Measurements from ENCODE around the gene ASCL5.

ASCL5 gene

GRCh38 chr1:201100169-201100930 lies 26.6 kb downstream of the ASCL5 start:
- Histone ChIP-seq H3K4me2 (ENCODE audit: insufficient read depth, low read length) (no peak overlapping the region), H4K20me1 (ENCODE audit: insufficient read depth, low read length) (peaks cover 12% of the 10 kb centered on the region; the same call in 1 of the 2 replicates), H3K4me3 (ENCODE audit: low read depth in 1 of 2, low read length in 2 of 2) (no peak overlapping the region), H3K27ac (ENCODE audit: low read length) (no peak overlapping the region), H3K4me1 (ENCODE audit: insufficient read depth, low read length) (no peaks in the 10 kb centered on the region), H3K27me3 (ENCODE audit: insufficient read depth, low read length, poor library complexity) (peaks cover 8% of the 10 kb centered on the region), H3K9me3 (ENCODE audit: insufficient read depth, low read length, severe bottlenecking) (no peaks in the 10 kb centered on the region), H3K79me2 (ENCODE audit: insufficient read depth, low read length) (no peaks in the 10 kb centered on the region), H3K9ac (ENCODE audit: low read depth, low read length) (no peak overlapping the region), H3K36me3 (ENCODE audit: insufficient read depth, low read length) (no peaks in the 10 kb centered on the region), H2AFZ (ENCODE audit: low read depth, low read length) (no peak overlapping the region)
- ATAC-seq (ENCODE audit: insufficient read depth, low read depth) (no peak), DNase-seq (no peak)
- no peak for TF ChIP-seq CTCF (IDR thresholded peaks at IDR 0.05; ENCODE audit: borderline replicate concordance, extremely low read depth, low read length, poor library complexity, severe bottlenecking)
- no peak for TF ChIP-seq EZH2 (IDR thresholded peaks at IDR 0.05; ENCODE audit: borderline replicate concordance, low read depth, low read length, severe bottlenecking)

GRCh38 chr1:201098992-201099677 lies 27.8 kb downstream of the ASCL5 start:
- Histone ChIP-seq H3K27me3 (ENCODE audit: insufficient read depth, low read length, poor library complexity) (peaks cover 4% of the 10 kb centered on the region), H3K9ac (ENCODE audit: low read depth, low read length) (no peak overlapping the region), H2AFZ (ENCODE audit: low read depth, low read length) (no peak overlapping the region), H3K4me2 (ENCODE audit: insufficient read depth, low read length) (no peak overlapping the region), H3K36me3 (ENCODE audit: insufficient read depth, low read length) (no peaks in the 10 kb centered on the region), H3K9me3 (ENCODE audit: insufficient read depth, low read length, severe bottlenecking) (no peaks in the 10 kb centered on the region), H3K4me3 (ENCODE audit: low read depth in 1 of 2, low read length in 2 of 2) (no peak overlapping the region), H3K79me2 (ENCODE audit: insufficient read depth, low read length) (no peaks in the 10 kb centered on the region), H3K4me1 (ENCODE audit: insufficient read depth, low read length) (no peaks in the 10 kb centered on the region), H4K20me1 (ENCODE audit: insufficient read depth, low read length) (peaks cover 12% of the 10 kb centered on the region; the same call in 1 of the 2 replicates), H3K27ac (ENCODE audit: low read length) (no peak overlapping the region)
- no peak for ATAC-seq (ENCODE audit: insufficient read depth, low read depth)
- no peak for DNase-seq
- TF ChIP-seq CTCF (IDR thresholded peaks at IDR 0.05; ENCODE audit: borderline replicate concordance, extremely low read depth, low read length, poor library complexity, severe bottlenecking) (no peak), EZH2 (IDR thresholded peaks at IDR 0.05; ENCODE audit: borderline replicate concordance, low read depth, low read length, severe bottlenecking) (no peak)

- Histone ChIP-seq H3K4me2 (ENCODE audit: insufficient read depth, low read length) (no peak overlapping the region), H3K36me3 (ENCODE audit: insufficient read depth, low read length) (no peaks in the 10 kb centered on the region), H3K79me2 (ENCODE audit: insufficient read depth, low read length) (no peaks in the 10 kb centered on the region), H3K27me3 (ENCODE audit: insufficient read depth, low read length, poor library complexity) (peaks cover 4% of the 10 kb centered on the region), H3K9me3 (ENCODE audit: insufficient read depth, low read length, severe bottlenecking) (no peaks in the 10 kb centered on the region), H3K9ac (ENCODE audit: low read depth, low read length) (no peak overlapping the region), H3K4me3 (ENCODE audit: low read depth in 1 of 2, low read length in 2 of 2) (no peak overlapping the region), H4K20me1 (ENCODE audit: insufficient read depth, low read length) (peaks cover 10% of the 10 kb centered on the region; the same call in 1 of the 2 replicates), H3K4me1 (ENCODE audit: insufficient read depth, low read length) (no peaks in the 10 kb centered on the region), H2AFZ (ENCODE audit: low read depth, low read length) (no peak overlapping the region), H3K27ac (ENCODE audit: low read length) (no peak overlapping the region)
- ATAC-seq (ENCODE audit: insufficient read depth, low read depth) (no peak), DNase-seq (no peak)
- TF ChIP-seq CTCF (IDR thresholded peaks at IDR 0.05; ENCODE audit: borderline replicate concordance, extremely low read depth, low read length, poor library complexity, severe bottlenecking) (no peak), EZH2 (IDR thresholded peaks at IDR 0.05; ENCODE audit: borderline replicate concordance, low read depth, low read length, severe bottlenecking) (no peak)
Observed at GRCh38 chr1:201096977-201097856, 29.8 kb downstream of the ASCL5 start.

All from DND-41 (cell line).